HG02642 (cell line): Measurements from ENCODE around the gene MED15.
"Not testable (repeated sequence)": the region's sequence is repeated elsewhere in the genome, so short reads cannot be mapped to it uniquely, and the experiment has no call there.

Experiments
- ATAC-seq: cut with Tn5 transposase; IDR thresholded peaks from one replicate; pipeline ENCODE4 v1.9.1; 2021; ENCODE audit warnings: mild to moderate bottlenecking; ENCODE audit not compliant: unreplicated experiment, poor library complexity

Gene MED15

DNA sequence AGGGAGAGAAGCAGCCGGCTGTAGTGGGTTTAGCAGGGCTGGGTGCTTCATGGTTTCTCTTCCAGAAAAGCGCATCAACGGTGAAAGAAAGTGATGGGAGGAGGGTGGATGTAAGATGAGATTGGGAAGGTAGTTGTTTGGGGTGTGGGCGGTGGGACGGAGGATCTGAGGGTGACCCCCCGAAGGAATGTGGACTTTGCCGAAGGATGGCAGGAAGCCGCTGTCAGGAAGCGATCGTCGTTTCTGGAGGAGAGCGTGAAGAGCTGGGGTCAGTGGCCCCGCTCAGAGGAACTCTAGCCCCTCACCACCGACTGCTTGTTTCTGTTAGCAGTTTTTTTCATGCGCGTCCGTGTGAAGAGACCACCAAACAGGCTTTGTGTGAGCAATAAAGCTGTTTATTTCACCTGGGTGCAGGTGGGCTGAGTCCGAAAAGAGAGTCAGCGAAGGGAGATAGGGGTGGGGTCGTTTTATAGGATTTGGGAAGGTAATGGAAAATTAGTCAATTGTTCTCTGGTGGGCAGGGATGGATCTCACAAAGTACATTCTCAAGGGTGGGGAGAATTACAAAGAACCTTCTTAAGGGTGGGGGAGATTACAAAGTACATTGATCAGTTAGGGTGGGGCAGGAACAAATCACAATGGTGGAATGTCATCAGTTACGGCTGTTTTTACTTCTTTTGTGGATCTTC, 801 bp downstream of the MED15 start:
- not testable (repeated sequence) for ATAC-seq

DNA sequence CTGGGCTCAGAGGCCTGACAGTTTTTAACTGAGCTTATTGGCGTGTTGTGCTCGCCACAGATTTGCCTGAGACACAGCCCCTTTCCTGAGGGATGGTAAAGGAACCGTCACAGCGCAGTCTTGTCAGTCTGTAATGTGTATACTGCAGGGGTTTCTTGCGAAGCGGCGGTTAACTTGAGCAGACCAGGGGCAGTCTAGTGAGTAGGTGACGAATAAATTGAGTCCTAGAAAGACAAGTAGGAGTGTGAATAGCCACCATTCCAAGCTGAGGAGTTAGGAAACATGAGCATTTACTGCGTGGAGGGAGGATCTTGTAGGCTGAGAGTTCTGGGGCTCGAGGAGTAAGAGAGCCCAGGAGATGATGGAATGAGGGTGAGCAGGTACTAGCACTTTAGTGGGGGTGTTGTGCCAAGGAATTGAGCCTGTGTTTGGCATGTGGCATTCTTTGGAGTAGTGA, 1.4 kb downstream of the MED15 start:
- no peak for ATAC-seq

GRCh38 chr22:20509344-20510047, 2.1 kb downstream of the MED15 start:
- no peak for ATAC-seq

- no peak for ATAC-seq
Observed at GRCh38 chr22:20510811-20511577, 3.6 kb downstream of the MED15 start.

DNA sequence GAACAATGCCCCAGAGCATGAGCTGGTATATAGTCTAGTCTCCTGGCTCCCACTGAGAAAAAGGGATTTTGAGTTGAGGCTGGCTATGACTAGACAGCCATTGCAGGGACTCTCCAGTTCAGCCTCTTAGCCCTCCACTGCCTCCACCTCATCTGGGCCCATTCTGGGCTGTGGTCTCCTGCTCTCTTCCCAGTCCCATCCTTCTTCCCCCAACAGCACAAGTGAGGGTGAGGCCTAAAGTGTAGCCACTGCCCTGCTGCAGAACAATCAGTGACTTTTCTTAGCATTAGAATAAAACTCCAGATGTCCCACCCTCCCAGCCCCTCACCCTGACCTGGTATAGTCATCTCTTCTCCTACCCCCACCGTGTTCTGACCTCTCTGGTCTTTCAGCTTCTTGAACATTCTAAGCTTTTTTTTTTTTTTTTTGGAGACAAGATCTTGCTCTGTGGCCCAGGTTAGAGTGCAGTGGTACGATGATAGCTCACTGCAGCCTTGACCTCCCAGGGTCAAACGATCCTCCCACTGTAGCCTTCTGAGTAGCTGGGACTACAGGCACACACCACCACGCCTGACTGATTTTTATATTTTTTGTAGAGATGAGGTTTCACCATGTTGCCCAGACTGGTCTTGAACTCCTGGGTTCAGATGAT, 4.3 kb downstream of the MED15 start:
- no peak for ATAC-seq

DNA sequence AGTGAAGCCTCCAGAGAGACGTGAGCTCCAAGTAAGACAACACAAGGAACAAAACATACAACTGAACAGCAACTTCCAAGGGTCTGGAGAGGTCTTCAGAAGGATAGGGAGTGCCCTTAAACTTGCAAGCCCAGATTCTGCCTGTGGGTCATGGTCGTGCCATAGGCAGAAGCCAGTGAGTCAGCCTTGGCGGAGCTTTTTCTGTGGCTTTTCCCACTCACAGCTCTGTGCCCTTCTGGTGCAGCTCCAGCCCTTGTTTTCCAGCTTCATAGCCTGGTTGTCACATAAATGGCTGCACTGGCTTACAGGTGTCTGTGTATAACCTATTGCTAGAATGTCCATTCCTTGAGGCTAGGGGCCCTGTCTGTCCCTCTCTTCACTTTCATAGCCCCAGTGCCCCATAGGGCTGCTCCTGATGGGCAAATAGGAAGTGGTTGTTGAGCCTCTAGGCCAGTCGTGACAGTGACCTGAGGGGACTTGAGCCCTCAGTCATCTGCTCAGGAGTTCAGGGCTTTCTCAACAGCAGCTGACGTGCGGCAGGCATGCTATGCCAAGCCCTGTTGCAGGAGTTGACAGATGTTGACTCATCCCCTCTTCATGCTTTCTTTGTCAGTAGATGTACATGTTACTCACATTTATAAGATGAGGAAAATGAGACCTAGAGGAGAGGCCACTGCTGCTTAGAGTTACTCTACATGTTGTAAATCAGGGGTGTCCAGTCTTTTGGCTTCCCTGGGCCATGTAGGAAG, 7.4 kb downstream of the MED15 start:
- ATAC-seq = no peak

DNA sequence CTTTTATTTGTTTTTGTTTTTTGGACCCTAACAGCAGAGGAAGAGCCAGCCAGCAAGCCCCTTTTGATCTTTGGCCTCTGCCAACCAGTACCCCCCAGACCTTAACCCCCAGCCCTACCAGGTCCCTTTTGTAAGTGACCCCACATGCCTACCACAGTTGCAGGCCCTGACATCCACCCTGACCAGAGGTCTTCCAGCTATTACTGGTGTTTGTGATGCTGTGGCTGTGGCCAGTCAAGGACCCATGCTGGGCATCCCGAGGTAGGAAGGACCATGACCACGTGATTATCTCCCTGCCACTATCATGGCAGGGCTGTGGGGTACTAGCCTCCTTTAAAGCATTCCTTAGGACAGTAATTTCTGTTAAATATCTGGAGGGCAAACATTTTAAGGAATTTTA, 9.0 kb downstream of the MED15 start:
- ATAC-seq = no peak

DNA sequence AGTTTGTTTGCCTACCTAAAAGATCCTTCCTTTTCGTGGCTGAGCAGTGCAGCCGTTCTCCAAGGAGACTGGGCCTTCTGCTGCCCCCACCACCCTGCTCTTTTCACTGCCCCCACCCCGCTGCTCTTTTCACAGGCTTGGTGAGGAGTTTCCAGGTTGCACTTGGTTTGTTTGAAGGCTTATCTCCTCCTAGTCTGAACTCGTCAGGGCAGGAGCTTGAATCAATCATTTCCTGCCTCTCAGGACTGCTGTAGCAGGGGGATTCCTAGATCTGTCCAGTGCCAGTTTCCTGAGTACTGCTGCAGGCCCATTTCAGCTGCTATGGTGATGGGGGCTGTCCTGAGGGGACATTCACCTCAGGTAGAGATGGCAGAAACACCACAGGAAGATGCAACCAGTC, 10.0 kb downstream of the MED15 start:
- no peak for ATAC-seq

DNA sequence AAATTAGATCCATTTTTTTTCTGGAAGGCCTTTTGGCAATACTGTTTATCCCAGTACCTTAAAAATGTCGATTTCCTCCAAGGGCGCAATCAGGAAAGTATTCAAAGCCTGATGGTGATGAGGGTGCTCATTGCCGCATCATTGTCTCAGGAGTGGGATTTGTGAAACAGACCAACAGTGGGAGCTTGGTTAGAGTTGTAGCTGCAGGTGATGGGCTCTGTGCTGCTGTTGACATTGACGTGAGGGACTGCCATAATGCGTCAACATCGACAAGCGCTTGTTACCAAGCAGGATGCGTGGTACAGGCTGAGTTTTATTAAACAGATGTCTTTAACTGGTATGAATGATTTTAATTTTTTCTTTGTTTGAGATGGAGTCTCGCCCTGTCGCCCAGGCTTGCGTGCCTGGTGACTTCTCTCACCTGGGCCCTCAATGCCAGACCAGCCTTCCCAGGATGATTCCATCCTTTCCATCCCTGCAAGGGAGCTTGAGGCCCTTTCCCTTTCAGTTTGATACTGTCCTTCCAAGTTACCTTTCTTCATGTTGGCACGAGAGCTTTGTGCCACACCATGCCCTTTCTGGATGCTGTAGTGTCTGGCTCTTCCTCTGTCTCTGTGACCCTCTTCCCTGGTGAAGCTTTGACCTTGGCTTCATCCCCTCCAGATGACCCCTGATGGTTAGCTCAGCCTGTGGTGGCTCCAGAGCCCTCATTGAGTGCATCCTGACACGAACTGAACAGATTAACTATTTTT, 10.6 kb downstream of the MED15 start:
- no peak for ATAC-seq

DNA sequence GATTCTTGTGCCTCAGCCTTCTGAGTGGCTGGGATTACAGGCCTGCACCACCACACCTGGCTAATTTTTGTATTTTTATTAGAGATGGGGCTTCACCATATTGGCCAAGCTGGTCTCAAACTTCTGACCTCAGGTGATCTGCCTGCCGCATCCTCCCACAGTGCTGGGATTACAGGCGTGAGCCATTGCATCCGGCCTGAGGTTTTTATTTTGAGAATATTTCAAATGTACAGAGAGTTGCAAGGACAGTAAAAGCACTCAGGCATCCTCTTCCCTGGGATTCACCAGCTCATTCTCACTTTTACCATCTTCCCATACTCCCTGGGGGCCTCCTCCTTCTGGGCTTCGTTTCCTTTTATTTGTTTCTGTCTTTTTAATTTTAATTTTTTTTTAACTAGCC, 12.1 kb downstream of the MED15 start:
- ATAC-seq = no peak

- ATAC-seq = no peak
Observed at GRCh38 chr22:20520093-20520511, 12.7 kb downstream of the MED15 start.

DNA sequence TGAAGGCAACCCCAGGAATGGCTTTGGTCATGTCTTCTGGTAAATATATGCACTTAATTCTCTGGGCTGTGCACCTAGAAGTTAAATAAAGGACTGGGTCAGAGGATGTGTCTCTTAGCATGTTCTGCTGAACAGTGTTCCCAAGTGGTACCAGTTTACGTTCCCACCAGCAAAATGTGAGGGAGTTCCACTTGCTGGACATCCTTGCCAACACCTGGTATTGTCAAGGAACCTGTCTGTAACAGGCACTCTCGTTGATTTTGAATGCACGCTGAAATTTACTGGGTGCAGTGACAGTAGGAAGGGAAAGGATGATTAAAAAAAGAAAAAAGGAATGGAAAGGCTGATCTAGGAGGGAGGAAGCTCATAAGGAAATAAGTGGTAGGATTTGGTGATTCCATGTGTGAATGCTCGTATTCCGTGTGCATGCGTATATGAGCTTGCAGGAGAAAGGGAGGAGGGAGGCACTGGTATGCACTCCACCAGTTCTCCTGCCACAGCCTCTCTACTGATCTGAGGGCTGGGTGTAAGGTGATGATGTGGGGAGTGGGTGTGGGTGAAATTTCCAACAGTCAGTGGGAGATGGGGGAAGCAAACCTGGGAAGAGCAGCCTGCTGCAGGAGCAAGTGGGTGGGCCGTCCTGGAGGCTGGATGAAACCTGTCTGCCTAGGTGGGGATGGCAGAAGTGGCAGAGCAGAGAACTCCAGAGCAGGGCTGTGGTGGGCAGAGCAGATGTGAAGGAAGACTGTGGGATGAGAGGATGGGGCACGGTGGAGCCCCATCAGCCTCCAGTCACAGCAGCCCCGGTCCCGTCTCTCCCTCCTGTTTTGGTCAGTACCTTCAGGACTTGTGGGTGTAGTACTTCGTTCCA, 15.0 kb downstream of the MED15 start:
- ATAC-seq = no peak

- ATAC-seq = no peak
Observed at GRCh38 chr22:20523086-20523983, 15.9 kb downstream of the MED15 start.

GRCh38 chr22:20524004-20524481, 16.6 kb downstream of the MED15 start:
- no peak for ATAC-seq

- ATAC-seq = no peak
Observed at GRCh38 chr22:20525048-20525447, 17.6 kb downstream of the MED15 start.

DNA sequence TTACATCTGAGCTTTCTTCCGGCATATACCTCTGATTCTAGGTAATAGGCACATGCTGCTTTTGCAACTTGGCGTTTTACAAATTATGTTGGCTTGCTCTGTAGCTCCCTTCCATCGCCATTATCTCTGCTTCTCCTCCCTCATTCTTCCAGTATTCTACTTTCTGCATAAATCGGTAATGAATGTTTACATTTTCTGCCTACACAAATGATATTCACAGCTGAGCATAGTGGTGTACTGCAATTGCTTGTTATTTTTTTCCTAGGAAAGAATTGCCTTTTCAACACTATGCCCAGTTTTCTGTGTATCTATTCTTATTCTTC, 18.9 kb downstream of the MED15 start:
- ATAC-seq = no peak

- ATAC-seq = no peak
Observed at GRCh38 chr22:20526628-20527355, 19.4 kb downstream of the MED15 start.
